Vagina (tissue), 2 donors: Measurements from ENCODE around the gene MFF.
"Not testable (repeated sequence)": the region's sequence is repeated elsewhere in the genome, so short reads cannot be mapped to it uniquely, and the experiment has no call there.

Source experiments
- CTCF ChIP-seq, 3 experiments: fragments of 450-650 bp in 2 of 3; fragments of 200-600 bp in 1 of 3; sonication (generic) in 1 of 3; IDR thresholded peaks; one replicate each; pipeline ENCODE4 v1.5.1; 2017 to 2019; ENCODE audit warnings: antibody characterized with exemption in 3 of 3, mild to moderate bottlenecking in 2 of 3, moderate library complexity in 2 of 3
- POLR2A ChIP-seq, 2 donors: fragments of 450-650 bp; IDR thresholded peaks; one replicate each; pipeline ENCODE4 v1.6.1; 2017; ENCODE audit warnings: antibody characterized with exemption in 2 of 2, mild to moderate bottlenecking in 2 of 2, moderate library complexity in 2 of 2

- not testable (repeated sequence) for TF ChIP-seq POLR2A, CTCF (IDR thresholded peaks at IDR 0.05)
Observed at GRCh38 chr2:227387583-227387982, 62.5 kb downstream of the MFF start, which contains the start of gene SCYGR1.
